GM21619 (cell line): Measurements from ENCODE around the gene FOXP1.

Source experiments
- ATAC-seq: cut with Tn5 transposase; IDR thresholded peaks from one replicate; pipeline ENCODE4 v1.9.1; 2021; ENCODE audit not compliant: unreplicated experiment

The FOXP1 gene

DNA sequence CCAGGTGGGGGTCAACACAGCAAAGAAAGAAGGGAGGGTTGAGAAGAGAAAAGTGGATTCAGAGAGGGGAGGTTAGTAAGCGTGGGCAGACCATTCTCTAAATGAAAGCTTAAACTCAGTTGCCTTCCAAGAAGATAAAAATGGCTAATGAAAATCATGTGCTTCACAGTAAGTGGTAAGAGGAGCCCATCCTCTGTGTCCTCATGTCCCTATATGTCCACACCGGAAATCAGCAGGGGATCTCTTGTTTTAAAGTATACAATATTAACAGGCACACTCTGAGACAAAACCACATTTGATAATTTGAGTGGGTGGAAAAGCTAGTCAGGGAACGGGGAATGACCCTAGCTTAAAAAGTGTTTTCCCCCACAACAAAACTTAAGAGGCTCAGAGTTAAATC is 4.4 kb upstream of the FOXP1 start:
- ATAC-seq: no peak

DNA sequence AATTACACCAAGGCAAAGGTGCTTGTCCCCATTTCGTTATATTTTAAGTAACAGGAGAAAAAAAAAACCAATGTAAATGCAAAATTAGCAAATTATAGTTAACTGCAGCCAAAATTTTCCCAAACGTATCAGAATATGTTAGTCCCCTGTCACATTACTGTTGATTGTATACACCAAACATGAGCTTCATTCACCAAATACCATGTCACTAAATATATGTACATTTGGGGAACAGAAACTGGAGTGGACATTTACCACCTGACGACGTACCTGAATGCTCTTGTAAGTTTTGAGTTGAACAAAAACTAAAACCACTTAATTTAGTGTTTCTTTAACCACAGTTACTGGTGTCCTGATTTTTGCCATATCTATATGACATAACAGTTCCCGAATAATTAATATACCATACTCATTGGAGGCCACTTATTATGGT is 3.3 kb upstream of the FOXP1 start:
- no peak for ATAC-seq

DNA sequence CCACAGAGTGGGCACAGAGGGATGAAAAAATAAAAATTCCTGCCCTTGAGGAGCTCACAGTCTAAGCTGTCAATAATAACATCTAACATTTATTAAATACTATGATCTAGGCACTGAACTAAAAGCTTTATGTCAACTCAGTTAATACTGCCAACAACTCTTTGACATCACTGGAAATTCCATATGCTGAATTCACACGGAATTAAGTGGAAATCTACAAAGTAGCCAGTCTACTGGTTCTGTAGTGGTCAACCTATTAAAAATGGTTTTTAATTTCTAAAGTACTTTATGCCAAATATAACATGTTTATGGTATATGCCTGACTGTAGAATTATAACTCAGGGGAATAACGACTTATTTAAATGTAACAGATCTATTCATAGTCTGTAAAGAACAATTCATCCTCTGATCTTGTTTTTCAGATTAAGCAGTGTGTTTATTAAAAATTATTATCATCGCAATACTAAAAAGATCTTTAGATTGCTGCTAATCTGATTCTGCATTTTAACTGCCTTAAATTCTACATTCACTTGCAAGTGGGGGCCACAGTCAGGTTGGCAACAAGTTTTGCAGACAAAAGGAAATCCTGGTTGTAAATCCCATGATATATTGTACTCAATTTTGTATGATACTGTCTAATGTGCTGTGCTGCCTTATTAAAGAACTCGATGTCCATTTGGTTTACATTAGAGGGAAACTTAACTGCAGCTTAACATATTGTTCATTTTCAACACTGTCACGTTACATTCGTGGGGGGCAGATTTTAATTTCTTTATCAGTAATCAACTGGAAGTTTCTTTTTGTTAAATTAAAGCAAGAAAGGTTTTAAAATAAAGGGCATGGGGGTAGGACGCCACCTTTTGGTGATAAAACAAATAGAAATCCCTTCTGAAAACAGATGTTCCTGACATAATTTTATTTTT is 2.6 kb upstream of the FOXP1 start:
- ATAC-seq: no peak

DNA sequence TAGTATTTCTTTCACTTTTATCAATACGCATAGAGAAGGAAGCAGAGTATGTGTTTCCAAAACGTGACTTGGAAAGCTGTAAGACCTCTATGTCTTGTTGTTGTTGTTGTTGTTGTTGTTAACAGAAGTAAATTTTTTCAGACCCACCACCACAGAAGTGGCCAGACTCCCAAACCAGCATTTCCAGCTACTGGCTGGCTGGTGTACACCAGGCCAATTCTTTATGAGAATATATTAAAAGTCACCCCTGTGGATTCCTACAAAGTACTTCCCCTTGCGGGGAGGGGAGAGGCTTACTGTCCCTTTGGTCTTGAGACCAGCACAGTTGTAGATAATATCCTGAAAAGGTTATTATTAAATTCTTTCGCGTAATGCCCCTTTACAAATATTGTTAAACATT is 1.6 kb upstream of the FOXP1 start:
- ATAC-seq: no peak

DNA sequence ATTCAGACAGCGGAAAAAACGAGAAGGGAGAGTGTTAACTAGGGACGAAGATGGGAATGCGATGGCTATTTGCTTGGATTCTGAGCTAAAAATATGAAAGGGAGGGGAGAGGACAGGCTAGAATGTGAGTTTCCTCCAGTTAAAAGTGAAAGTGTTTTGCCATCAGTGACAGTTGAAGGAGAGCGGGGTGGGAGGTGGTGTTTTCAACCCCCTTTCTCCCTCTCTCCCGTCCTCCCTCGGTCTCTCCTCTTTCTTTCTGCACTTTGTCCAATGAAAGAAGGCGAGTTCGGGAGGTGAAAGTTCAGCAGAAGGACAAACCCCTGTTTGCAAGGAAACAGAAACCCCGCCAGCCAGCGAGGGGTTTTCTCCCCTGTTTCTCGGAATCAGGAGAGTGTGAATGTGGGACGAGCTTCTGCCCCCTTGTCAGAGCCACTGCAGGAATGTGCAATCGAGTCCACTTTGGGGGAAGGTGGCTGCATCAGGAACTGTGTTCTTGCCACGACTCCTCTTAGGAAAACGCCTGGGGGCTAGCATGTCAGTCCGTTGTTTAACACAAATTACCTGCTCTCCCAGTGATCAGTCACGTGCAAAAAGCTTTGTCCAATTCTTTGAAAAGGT is 975 bp upstream of the FOXP1 start:
- ATAC-seq: no peak

DNA sequence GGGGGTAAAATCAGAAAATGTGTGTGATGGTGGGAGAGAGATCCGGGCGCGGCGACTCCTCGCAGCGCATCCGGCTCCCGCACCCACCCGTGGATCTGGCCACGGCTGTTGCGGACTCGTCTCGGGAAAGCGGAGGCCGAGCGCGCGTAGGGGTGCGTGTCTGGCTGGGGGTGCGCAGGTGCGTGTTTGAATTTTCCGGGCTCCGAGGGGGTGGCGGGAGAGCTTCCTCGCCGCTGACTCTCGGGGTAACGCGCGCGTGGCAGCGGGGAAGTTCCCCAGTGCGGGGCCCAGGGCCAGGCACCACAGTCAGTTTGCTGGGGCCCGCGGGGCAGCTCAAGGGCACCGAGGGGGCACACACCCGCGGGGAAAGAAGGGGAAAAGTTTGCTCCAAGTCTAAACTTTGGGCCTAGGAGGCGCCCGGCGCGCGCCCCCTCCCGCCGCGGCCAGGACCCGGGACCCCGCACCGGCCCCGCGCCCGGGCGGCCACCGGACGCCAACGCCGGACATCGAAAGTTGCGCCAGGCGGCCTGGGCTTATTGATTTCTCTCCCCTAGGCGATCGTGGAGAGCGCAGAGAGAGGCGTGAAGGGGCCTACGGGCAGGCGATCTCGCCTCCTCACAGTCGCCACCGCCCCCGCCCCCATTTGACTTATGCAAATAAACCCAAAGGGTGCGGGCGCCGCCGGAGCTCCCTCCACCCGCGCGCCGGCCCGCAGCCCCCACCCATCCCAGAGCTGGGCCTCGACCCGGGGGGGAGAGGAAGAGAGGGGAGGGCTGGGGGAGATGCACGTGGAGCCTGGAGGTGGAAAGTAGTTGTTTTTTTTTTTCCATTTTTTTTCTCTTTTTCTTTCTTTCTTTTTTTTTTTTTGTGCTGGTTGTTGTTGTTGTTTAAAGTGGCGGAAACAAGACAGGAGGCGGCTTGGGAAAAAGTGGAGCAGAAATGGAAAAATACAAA is 639 bp downstream of the FOXP1 start:
- no peak for ATAC-seq

DNA sequence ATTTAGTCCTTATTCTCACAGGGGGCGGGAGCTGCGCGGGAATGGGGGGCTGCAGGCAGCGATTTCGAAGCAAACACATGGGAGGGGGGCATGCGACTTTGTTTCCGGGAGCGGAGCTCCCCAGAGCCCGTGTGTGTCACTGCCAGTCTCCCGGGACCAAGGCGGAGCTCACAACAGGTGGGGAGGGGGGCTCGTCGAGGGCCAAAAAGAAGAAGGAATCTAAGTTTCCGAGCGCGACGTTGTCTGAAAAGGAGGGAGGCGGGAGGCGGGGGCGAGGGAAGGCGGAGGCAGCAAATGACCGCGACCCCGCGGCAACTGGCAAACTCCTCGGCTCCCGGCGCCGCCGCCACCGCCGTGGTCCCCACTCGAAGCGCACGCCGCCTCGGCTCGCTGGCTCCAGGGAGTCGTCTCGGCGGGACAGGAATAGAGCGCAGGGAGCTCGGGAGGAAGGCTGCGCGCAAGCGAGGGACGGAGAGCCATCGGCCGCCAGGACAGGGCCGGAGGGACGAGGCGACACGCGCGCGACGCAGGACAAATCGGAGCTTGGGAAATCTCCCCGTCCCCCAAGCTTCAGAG is 1.4 kb downstream of the FOXP1 start:
- no peak for ATAC-seq

DNA sequence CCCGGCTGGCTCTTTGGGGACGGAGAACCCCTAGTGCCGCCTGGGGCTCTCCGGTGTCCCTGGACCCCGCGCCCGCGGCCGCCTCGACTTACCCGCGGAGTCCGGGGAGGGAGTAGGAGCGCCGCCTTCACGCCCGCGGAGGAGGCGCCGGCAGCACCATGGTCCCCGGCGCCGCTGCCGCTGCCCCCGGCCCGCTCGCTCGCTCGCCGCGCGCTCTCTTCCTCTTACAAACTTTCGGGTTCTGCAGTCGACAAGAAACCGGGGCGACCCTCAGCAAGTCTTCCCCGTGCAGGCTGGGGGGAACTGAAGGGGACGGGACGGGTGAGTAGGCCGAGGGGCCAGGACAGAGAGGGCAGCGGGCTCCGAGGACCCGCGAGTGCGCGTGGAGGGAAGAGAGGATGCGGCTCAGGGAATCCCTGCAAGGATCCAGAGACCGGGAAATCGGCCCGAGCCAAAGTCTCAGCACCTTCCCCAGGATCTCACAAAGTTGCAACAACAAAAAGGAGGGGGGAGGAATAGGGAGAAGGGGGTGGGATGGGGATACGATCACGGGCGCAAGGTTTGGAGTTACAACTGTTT is 2.0 kb downstream of the FOXP1 start:
- ATAC-seq: no peak

DNA sequence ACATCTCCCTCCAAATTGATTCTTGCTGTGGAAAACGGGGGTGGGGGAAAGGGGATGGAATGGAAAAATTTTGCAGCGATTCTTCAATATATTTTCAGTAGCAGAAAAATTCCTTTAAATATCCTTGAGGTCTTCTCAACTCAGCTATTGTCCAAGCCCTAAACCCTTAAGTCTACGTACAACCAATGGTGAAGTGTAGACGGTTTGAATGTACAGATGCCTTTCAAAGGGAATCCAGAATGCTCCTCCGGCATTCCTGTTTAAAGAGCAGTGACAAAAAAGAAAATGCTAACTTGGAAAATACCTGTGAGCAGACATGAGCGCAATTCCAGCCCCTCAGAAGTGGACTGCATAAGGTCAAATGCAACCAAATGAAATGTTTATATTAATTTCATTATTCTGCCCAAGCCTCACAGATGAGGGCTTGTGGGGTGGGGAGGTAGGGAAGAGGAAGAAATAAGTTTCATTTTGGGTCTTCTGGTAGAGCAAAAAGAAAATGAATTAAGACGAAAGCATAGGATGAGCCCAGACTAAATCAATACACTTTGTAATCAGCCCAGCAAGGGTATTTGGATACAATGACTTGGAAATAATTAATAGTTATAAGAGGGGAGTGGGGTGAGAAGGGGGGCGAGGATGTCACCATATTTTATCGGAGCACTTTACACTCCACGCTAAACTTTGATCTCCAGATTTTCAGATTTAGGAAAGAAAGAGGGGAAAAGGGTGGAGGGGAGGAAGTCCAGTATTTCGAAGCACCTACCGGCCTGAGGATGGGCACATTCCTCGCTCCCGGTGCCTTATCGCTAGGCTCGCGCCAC is 2.7 kb downstream of the FOXP1 start:
- ATAC-seq: no peak

DNA sequence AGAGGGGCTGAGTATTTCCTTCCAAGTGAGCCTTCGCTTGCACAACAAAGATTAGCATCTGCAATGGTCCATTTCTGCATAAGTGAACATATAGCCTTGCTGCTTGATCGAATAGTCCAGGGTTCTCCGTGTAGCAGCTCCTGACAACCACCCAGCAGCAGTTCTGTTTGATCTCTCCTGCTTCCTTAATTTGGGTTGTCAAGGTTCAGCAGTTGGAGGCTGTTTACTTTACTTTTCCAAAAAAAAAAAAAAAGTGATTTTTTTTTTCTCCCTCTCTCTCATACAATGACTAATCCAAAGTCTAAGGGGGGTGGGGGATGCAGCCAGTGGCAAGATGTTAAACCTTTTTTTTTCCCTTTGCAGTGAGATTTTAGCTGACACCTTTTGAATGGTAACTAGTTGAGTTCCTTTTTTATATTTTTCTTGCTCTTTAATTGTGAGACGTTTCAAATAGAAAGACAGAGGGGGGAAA is 3.6 kb downstream of the FOXP1 start:
- ATAC-seq: no peak

DNA sequence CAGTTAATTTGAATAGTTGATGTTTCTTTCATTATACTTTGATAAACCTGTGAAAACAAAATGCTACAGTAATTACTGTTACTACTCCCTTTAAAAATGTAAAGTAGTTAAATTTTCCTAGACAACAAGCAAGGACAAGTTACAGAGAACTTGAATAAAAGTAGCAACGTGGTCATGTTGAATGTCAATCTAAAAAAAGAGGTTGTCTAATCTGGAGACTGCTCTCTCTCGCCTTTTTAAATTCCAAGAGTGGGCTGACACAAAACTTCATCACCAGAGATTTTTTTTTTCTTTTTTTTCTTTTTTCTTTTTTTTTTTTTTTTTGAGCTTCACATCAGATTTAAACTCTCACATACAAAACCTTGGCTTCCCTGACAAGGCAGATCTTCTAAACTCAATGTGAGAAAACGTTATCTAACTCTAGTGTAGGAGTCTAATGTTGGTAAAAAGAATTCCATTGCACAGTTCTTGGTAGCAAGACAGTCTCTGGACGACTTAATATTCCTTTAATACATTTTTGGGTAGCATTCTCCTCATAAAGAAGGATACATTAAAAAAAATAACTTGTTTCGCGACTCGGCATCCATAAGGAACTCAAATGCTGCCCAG is 4.1 kb downstream of the FOXP1 start:
- no peak for ATAC-seq

DNA sequence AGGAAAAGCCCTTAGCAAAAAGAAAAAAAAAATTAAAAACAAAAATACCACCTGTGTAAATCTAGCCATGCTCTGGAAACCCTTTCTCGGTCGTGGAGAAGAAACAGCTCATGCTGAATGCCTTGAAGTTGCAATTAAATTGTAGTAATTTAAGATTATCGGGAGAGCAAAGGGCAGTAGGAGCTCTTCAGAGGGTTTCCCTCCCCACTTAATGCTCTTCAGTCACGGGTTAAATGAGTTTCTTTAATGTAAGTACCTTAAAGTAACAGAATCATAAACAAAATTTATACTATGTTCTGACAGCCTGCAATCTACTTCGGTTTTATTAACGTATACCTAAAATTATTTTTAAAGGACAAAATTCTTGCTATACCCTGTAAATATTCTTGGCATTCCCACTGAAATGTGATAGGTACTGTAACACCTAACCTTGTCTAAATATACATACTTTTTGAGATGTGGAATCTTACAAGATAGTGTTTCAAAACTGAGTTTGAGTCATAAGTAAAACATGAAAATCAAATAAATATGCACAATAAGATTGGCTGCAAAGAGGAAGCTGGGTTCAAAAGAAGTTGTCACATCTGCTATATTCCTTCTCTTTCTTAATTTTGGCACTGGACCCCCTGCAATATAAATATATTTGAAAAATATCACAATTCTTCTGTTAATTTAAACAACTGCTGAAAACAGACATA is 5.3 kb downstream of the FOXP1 start:
- no peak for ATAC-seq

DNA sequence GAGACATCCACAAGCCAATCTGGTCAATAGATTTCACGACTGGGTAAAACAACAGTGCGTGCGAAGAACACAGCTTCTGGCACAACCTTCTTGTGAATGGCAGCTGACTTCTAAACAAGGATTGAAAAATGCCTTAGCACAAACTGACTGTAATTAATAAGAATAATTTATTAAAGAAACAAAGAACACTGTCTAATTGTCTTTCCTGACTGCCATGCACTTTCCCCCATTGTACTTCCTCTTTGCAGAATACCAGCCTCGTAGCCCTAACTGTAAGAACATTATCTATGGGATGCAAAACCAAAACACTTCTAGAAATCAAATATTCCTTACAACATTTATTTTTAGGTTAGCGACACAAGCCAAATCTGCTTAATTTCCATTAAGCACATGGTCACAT is 6.5 kb downstream of the FOXP1 start:
- ATAC-seq: no peak

DNA sequence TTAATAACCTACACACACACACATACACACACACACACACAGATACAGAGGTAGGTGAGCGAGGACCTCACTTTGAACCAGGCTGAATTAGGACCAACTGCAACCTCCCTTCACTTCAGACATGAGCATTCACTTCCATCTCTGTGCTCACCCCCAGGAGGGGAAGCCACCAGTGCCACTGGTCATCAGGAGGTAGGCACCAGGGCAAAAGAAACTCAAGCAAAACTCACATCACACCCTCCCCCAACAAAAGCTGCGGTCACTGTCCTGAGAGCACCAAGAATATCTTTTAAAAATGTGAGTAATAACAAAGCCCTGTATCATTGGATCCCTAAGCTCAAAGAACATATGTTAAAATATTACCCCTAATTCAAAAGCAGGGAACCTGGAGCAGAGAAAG is 8.1 kb downstream of the FOXP1 start:
- no peak for ATAC-seq

DNA sequence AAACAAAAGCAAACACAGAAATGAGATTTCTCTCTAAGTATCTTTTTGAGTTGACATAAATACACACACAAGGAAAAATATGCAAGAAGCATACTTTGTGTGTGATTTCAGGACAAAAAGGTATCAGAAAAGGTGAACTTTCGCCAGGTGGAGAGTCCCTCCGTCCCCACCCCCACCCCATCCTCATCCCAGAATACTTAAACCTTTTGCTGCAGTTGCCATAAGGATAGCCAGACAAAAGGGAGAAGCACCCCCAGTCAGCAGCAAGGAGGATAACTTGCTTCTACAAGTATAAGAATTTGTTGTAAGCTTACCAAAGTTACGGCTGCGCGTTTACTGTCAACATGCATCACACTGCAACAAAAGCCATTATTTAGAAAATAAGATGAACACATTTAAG is 10.3 kb downstream of the FOXP1 start:
- no peak for ATAC-seq

DNA sequence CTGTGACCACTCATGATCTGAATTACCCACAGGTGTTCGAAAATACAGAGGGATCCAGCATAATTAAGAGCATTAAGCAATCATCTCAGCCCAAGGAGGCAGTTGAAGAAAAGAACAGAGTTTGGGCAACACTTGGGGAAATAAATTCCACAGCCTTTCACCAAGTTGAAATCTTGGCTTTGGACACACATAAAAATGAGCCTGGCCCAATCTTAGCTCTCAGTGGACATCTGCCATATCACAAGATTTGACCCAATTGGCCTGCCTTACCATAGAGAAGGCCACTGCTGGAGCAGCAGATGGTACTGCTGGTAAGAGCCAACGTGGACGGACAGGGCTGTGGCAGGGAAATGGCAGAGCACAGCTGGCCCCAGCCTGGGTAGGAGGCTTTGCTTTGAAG is 13.0 kb downstream of the FOXP1 start:
- ATAC-seq: no peak

DNA sequence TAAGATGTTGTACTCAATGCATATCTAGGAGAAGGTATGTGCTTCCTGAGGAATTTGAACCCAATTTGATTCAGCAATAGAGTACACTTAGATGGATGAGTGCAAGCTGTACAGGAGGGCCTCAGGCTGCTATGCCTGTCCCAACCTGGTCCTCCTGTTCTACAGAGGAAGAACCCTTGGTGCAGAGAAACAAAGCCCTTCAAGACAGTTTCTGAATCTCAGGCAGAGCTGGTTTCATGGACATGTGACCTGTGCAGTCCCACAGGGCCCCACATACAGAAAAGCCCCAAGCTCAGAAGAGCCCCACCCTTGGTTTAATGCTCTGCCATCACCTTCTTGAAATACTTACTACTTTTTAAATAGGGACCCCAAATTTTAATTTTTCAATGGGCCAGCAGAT is 15.3 kb downstream of the FOXP1 start:
- ATAC-seq: no peak

DNA sequence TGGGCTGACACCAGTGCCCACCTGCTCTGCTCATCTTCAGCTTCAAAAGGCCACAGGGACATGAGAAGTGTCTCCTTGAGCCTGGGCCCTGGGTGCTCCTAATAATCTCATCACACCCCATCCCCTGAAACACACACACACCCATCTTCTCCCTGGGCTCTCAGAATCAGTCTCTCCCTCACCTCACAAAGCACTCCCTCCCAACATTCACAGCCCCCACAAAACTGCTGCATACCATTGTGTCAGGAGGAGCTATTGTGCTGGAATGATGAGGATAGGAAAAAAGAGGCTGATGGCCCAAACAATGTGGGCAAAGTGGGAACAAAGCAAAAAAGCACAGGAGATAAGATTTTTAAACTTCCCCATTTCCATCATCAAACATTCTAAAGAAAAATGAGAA is 16.8 kb downstream of the FOXP1 start:
- no peak for ATAC-seq

DNA sequence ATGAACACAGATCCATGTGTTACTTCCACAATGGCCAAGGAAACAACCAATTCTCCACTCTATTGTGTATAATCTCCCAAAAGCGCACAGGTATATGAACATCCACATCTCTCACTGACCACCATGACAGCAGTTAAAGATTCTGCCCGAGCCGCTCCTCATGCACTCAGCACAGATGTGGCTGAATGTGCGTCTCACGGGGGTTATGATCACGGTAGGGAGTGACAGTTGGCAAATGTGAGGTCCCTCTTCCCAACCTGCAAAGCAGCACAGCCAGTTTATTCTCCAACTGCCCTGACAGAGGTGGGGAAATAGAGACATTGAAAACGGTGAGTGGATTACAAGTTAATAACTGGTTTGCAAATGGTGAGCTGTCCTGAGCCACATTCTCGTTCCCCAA is 17.6 kb downstream of the FOXP1 start:
- ATAC-seq: no peak
